NCI-H2107 treated with DMSO at 0.1 percent for 48 hours (cell line): ENCODE data around the gene P2RX5.
"Not testable (repeated sequence)": the region's sequence is repeated elsewhere in the genome, so short reads cannot be mapped to it uniquely, and the experiment has no call there.

Experiments used
- DNase-seq: peaks from one replicate; lab custom pipeline; 2025; ENCODE audit not compliant: unreplicated experiment; lab: John Stamatoyannopoulos, UW

The P2RX5 gene

GRCh38 chr17:3695723-3696411 is at the start of gene P2RX5:
P2RX5 (minus strand) TSS chr17:3696155; CDS start chr17:3696005, 150 bp downstream.
- DNase-seq, result no peak

GRCh38 chr17:3745071-3745470 is 49.1 kb upstream of the P2RX5 start:
- DNase-seq, result no peak

- DNase-seq, result no peak
Measured at GRCh38 chr17:3744014-3744413, 48.1 kb upstream of the P2RX5 start.

- DNase-seq, result no peak
Measured at GRCh38 chr17:3740611-3741073, 44.7 kb upstream of the P2RX5 start.

GRCh38 chr17:3739422-3740124 is 43.6 kb upstream of the P2RX5 start:
- DNase-seq, result no peak

GRCh38 chr17:3738562-3739295 is 42.8 kb upstream of the P2RX5 start:
- peak; percentile 27 for DNase-seq

GRCh38 chr17:3735515-3735914 is 39.6 kb upstream of the P2RX5 start:
- no peak for DNase-seq

GRCh38 chr17:3734911-3735276 is 38.9 kb upstream of the P2RX5 start:
- DNase-seq, result not testable (repeated sequence)

- no peak for DNase-seq
Measured at GRCh38 chr17:3732210-3732621, 36.3 kb upstream of the P2RX5 start.

- DNase-seq, result no peak
Measured at GRCh38 chr17:3730881-3731429, 35.0 kb upstream of the P2RX5 start.

- DNase-seq, result peak; percentile 44
Measured at GRCh38 chr17:3729881-3730280, 33.9 kb upstream of the P2RX5 start.

GRCh38 chr17:3728099-3728498 is 32.1 kb upstream of the P2RX5 start:
- DNase-seq, result not testable (repeated sequence)

GRCh38 chr17:3727041-3727440 is 31.1 kb upstream of the P2RX5 start:
- DNase-seq, result no peak

- DNase-seq, result no peak
Measured at GRCh38 chr17:3724378-3725077, 28.6 kb upstream of the P2RX5 start.

- DNase-seq, result peak; percentile 39
Measured at GRCh38 chr17:3723556-3724377, 27.8 kb upstream of the P2RX5 start, which contains the start of gene HASPIN. HASPIN (plus strand) TSS chr17:3723903; CDS start chr17:3723936, 33 bp downstream.

GRCh38 chr17:3723188-3723555 is 27.2 kb upstream of the P2RX5 start:
- no peak for DNase-seq

GRCh38 chr17:3722716-3723115 is 26.8 kb upstream of the P2RX5 start:
- DNase-seq, result no peak

- DNase-seq, result no peak
Measured at GRCh38 chr17:3719265-3719664, 23.3 kb upstream of the P2RX5 start.

GRCh38 chr17:3718201-3718600 is 22.2 kb upstream of the P2RX5 start:
- no peak for DNase-seq

- DNase-seq, result no peak
Measured at GRCh38 chr17:3715296-3715695, 19.3 kb upstream of the P2RX5 start.
